ENCODE results near the gene UCP1. TPM values are rescaled to one million over a fixed set of nuclear protein-coding genes. Genes with fewer than 3 reads are reported as not detected.
"Not testable (repeated sequence)": the region's sequence is repeated elsewhere in the genome, so short reads cannot be mapped to it uniquely, and the experiment has no call there.

The UCP1 gene
- total RNA-seq, 1 donor from 2014 or later: not detected

DNA sequence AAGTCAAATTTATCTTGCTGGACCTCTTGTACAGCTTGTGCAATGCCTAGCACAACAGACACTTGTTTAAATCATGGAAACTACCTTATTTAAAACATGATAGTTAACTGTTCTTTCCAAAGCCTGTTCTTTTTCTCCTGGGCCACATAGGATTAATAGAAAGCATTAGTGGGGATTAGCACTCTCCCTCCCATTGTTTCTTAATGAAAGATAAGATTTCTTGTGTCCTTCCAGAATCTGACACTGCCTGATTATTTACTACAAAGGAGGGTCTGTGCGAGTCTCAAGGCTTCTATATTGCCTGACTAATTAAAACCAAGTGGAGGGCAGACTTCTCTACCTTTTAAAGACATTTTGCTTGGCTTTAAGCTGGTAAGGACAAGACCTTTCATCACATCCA is 53.3 kb downstream of the UCP1 start:
- TF ChIP-seq CTCF (IDR thresholded peaks at IDR 0.05; ENCODE audit: unreplicated experiment): no peak
- H3K4me3 Mint-ChIP-seq (ENCODE audit: low read depth): no peak overlapping the region
- no peaks in the 10 kb centered on the region for H3K9me3 Mint-ChIP-seq (ENCODE audit: low read depth)
- peaks cover 6% of the 10 kb centered on the region for H3K4me1 Mint-ChIP-seq (ENCODE audit: low read depth)
- no peak for DNase-seq (ENCODE audit: low spot score, unreplicated experiment)
- H3K27me3 Mint-ChIP-seq: no peaks in the 10 kb centered on the region
- no peak overlapping the region for H3K27ac Mint-ChIP-seq
- H3K36me3 Mint-ChIP-seq (ENCODE audit: insufficient read depth): no peaks in the 10 kb centered on the region

GRCh38 chr4:140513765-140514164 is 55.0 kb downstream of the UCP1 start:
- not testable (repeated sequence) for H3K9me3 Mint-ChIP-seq (ENCODE audit: low read depth); H3K27me3 Mint-ChIP-seq; H3K36me3 Mint-ChIP-seq (ENCODE audit: insufficient read depth); DNase-seq (ENCODE audit: low spot score, unreplicated experiment); H3K27ac Mint-ChIP-seq; H3K4me1 Mint-ChIP-seq (ENCODE audit: low read depth); H3K4me3 Mint-ChIP-seq (ENCODE audit: low read depth)

Other genes with a start within 250 kb of the UCP1 start
- 95.6 and 97.2 TPM in 2 replicates for gene SCOC, start 195.3 kb downstream of the UCP1 start, total RNA-seq
- 9.9 and 10.8 TPM in 2 replicates for gene CLGN, start 141.3 kb downstream of the UCP1 start, total RNA-seq
- gene MGAT4D, start 70.7 kb downstream of the UCP1 start, total RNA-seq: not detected in 2 replicates
- gene ELMOD2, start 44.8 kb downstream of the UCP1 start, total RNA-seq: 66.7 and 69.3 TPM in 2 replicates
- gene TBC1D9, start 187.4 kb upstream of the UCP1 start, total RNA-seq: 36.4 and 37.4 TPM in 2 replicates

All from progenitor cell of endocrine pancreas (in vitro differentiated cells).